ENCODE results near the gene VAPB.

DNA sequence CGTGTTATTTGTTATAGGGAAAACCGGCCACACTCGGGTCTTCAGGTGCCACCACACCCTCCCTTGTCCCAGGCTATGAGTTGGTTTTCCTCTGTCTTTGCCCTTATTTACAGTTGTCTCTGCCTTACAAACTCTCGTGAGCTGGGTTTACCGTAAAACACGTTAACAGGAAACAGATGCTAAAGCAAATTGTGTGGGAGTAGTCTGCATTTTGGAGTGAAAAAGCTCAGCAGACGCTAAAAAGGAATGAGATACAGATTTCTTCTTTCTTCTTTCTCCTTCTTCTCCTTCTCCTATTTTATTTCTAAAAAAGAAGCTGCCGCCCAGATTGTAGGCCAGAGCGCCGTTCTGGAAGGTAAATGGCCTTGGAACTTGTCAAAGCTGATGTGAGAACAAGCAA lies 74.2 kb downstream of the VAPB start:
- TF ChIP-seq POLR2AphosphoS5 (IDR thresholded peaks at IDR 0.05; ENCODE audit: borderline replicate concordance, low read depth, low read length), result no peak
- TF ChIP-seq EZH2 (IDR thresholded peaks at IDR 0.05), result no peak

All from SK-N-MC (cell line).